DND-41 (cell line): ENCODE data around the gene TAF1A.

ENCODE experiments used
- EZH2 ChIP-seq: IDR thresholded peaks from 3 replicates; pipeline ENCODE4 v1.6.1; 2012; ENCODE audit warnings: borderline replicate concordance, low read depth, mild to moderate bottlenecking, moderate library complexity, low read length, inconsistent platforms; ENCODE audit not compliant: severe bottlenecking
- TF ChIP-seq, protein P1 (sequence below): IDR thresholded peaks from 2 replicates; pipeline ENCODE4 v1.5.1; 2012; ENCODE audit warnings: borderline replicate concordance, low read length, moderate library complexity, mild to moderate bottlenecking; ENCODE audit not compliant: poor library complexity, severe bottlenecking; ENCODE audit errors: extremely low read depth

DNA sequence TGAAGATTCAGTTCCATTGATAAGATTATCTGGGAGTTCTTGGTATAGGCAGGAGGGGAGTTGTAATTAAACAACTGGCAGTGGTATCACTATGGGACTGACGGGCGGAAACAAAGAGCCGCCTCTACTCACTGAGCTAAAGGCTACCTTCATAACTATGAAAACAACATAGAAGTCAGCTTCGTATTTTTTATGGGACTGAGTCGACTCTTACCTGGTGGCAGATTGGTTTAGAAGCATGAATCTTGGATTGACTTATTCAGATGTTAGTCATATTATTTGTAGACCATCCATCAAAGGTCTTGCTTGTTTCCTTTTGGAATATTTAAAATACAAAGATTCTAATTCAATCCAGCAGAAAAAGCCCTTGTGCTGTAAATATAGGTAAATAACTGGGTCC is 35.6 kb downstream of the TAF1A start:
- TF ChIP-seq, protein P1, sequence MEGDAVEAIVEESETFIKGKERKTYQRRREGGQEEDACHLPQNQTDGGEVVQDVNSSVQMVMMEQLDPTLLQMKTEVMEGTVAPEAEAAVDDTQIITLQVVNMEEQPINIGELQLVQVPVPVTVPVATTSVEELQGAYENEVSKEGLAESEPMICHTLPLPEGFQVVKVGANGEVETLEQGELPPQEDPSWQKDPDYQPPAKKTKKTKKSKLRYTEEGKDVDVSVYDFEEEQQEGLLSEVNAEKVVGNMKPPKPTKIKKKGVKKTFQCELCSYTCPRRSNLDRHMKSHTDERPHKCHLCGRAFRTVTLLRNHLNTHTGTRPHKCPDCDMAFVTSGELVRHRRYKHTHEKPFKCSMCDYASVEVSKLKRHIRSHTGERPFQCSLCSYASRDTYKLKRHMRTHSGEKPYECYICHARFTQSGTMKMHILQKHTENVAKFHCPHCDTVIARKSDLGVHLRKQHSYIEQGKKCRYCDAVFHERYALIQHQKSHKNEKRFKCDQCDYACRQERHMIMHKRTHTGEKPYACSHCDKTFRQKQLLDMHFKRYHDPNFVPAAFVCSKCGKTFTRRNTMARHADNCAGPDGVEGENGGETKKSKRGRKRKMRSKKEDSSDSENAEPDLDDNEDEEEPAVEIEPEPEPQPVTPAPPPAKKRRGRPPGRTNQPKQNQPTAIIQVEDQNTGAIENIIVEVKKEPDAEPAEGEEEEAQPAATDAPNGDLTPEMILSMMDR, result no peak
- TF ChIP-seq EZH2, result no peak
